Trophoblast cell (in vitro differentiated cells and primary cell): ENCODE data around the gene ZNF79. TPM values are rescaled to one million over a fixed set of nuclear protein-coding genes. Genes with fewer than 3 reads are reported as not detected.

Experiments
- DNase-seq, 2 donors: peaks; one replicate each; pipeline ENCODE4 v3.0.0-alpha.2; 2016
- H2AFZ ChIP-seq: 2 replicates; pipeline ENCODE4 v1.6.1; 2013; ENCODE audit warnings: low read length, moderate library complexity, mild to moderate bottlenecking; ENCODE audit not compliant: insufficient read depth, poor library complexity
- H2AK5ac ChIP-seq: 2 replicates; pipeline ENCODE4 v1.6.1; 2013; ENCODE audit warnings: mild to moderate bottlenecking, low read length
- H2BK120ac ChIP-seq: 2 replicates; pipeline ENCODE4 v1.6.1; 2013; ENCODE audit warnings: low read length, mild to moderate bottlenecking, moderate library complexity; ENCODE audit not compliant: insufficient read depth, poor library complexity
- H2BK12ac ChIP-seq: 2 replicates; pipeline ENCODE4 v1.6.1; 2013; ENCODE audit warnings: mild to moderate bottlenecking, low read length, moderate library complexity
- H2BK5ac ChIP-seq: 2 replicates; pipeline ENCODE4 v1.6.1; 2013; ENCODE audit warnings: low read length, low read depth, moderate library complexity, mild to moderate bottlenecking; ENCODE audit not compliant: poor library complexity
- H3K14ac ChIP-seq: 2 replicates; pipeline ENCODE4 v1.6.1; 2013; ENCODE audit warnings: mild to moderate bottlenecking, low read length
- H3K18ac ChIP-seq: 2 replicates; pipeline ENCODE4 v1.6.1; 2013; ENCODE audit warnings: mild to moderate bottlenecking, low read length
- H3K23ac ChIP-seq: 2 replicates; pipeline ENCODE4 v1.6.1; 2013; ENCODE audit warnings: low read length
- H3K27ac ChIP-seq: 2 replicates; pipeline ENCODE4 v1.5.1; 2013; ENCODE audit warnings: low read depth, mild to moderate bottlenecking, inconsistent platforms, low read length, moderate library complexity
- H3K27me3 ChIP-seq: 2 replicates; pipeline ENCODE4 v1.6.1; 2013; ENCODE audit warnings: inconsistent platforms, mild to moderate bottlenecking, low read length, moderate library complexity; ENCODE audit not compliant: insufficient read depth
- H3K36me3 ChIP-seq, 2 experiments: 1 replicate in 1 of 2; 2 replicates in 1 of 2; pipeline ENCODE4 v1.6.1; 2013; ENCODE audit warnings: low read length in 2 of 2, mild to moderate bottlenecking in 2 of 2, moderate library complexity in 1 of 2; ENCODE audit not compliant: insufficient read depth in 2 of 2, control insufficient read depth in 1 of 2
- H3K4ac ChIP-seq: 2 replicates; pipeline ENCODE4 v1.6.1; 2013; ENCODE audit warnings: low read depth, mild to moderate bottlenecking, low read length, moderate library complexity
- H3K4me1 ChIP-seq, 2 experiments: 1 replicate in 1 of 2; 2 replicates in 1 of 2; pipeline ENCODE4 v1.6.1; 2013; ENCODE audit warnings: low read length in 2 of 2, mild to moderate bottlenecking in 2 of 2, moderate library complexity in 1 of 2; ENCODE audit not compliant: insufficient read depth in 2 of 2, control insufficient read depth in 1 of 2
- H3K4me2 ChIP-seq: 2 replicates; pipeline ENCODE4 v1.6.1; 2013; ENCODE audit warnings: inconsistent platforms, mild to moderate bottlenecking, low read length, moderate library complexity
- H3K4me3 ChIP-seq: 2 replicates; pipeline ENCODE4 v1.5.1; 2013; ENCODE audit warnings: mild to moderate bottlenecking, low read depth, low read length, inconsistent platforms
- H3K79me1 ChIP-seq: one replicate; pipeline ENCODE4 v1.6.1; 2013; ENCODE audit warnings: low read length
- H3K79me2 ChIP-seq: 2 replicates; pipeline ENCODE4 v1.6.1; 2013; ENCODE audit warnings: low read length, mild to moderate bottlenecking; ENCODE audit not compliant: control insufficient read depth, insufficient read depth, poor library complexity
- H3K9ac ChIP-seq: 2 replicates; pipeline ENCODE4 v1.6.1; 2013; ENCODE audit warnings: mild to moderate bottlenecking, low read length
- H3K9me3 ChIP-seq: 2 replicates; pipeline ENCODE4 v1.6.1; 2013; ENCODE audit warnings: low read depth, mild to moderate bottlenecking, control low read depth, inconsistent platforms, low read length; ENCODE audit not compliant: insufficient read depth
- H4K12ac ChIP-seq: 2 replicates; pipeline ENCODE4 v1.6.1; 2013; ENCODE audit warnings: low read depth, mild to moderate bottlenecking, low read length, moderate library complexity
- H4K8ac ChIP-seq: 2 replicates; pipeline ENCODE4 v1.6.1; 2013; ENCODE audit warnings: low read depth, mild to moderate bottlenecking, low read length, moderate library complexity
- H4K91ac ChIP-seq: one replicate; pipeline ENCODE4 v1.6.1; 2013; ENCODE audit warnings: low read depth, mild to moderate bottlenecking, low read length, moderate library complexity
- WGBS: extraction: QIAGEN DNeasy Blood & Tissue Kit; methylation state at CpG from one replicate; pipeline ENCODE4 v1.1.7; 2013; ENCODE audit warnings: missing lambda C conversion rate; ENCODE audit not compliant: insufficient read length, insufficient coverage; ENCODE audit errors: extremely low coverage; 5-methylcytosine and 5-hydroxymethylcytosine counted together
- polyA plus RNA-seq: library from polyadenylated mRNA; stranded (reverse); fragments of 200-250 nt; gene quantifications from 2 replicates; pipeline ENCODE4 v1.2.3, GENCODE V29; 2013

ZNF79 gene
- 4.7 and 5.3 TPM in 2 replicates for polyA plus RNA-seq

GRCh38 chr9:127423934-127424675 lies at the start of gene ZNF79:
ZNF79 (plus strand) TSS chr9:127424382; CDS start chr9:127424788, 406 bp downstream.
- Histone ChIP-seq H3K9me3 (peaks cover 2% of the 10 kb centered on the region), H3K4me3 (peak within 1 kb of the TSS; percentile 97), H3K9ac (peak within 1 kb of the TSS; percentile 97), H3K79me1 (peaks cover 8% of the 10 kb centered on the region), H3K23ac (no peak within 1 kb of the TSS), H2BK120ac (peak within 1 kb of the TSS; percentile 70), H2AFZ (peak within 1 kb of the TSS; percentile 86), H3K27ac (peak within 1 kb of the TSS; percentile 85), H3K27me3 (no peaks in the 10 kb centered on the region), H3K14ac (peak within 1 kb of the TSS; percentile 91), H4K91ac (peak within 1 kb of the TSS; percentile 89), H4K12ac (peak within 1 kb of the TSS; percentile 90), H3K4me2 (peak within 1 kb of the TSS; percentile 76), H3K4ac (peak within 1 kb of the TSS; percentile 85), H2AK5ac (peak within 1 kb of the TSS; percentile 55), H2BK5ac (peak within 1 kb of the TSS; percentile 93), H2BK12ac (no peak within 1 kb of the TSS), H3K4me1 (peaks cover 2 to 12% of the 10 kb centered on the region in 2 experiments), H3K18ac (peak within 1 kb of the TSS; percentile 96), H3K79me2 (peaks cover 7% of the 10 kb centered on the region), H3K36me3 (peaks cover 3 to 8% of the 10 kb centered on the region in 2 experiments), H4K8ac (peak within 1 kb of the TSS; percentile 93)
- no CpG with 5 or more reads among the region's 54 CpGs for WGBS
- DNase-seq: peak; percentile 92 to 94

DNA sequence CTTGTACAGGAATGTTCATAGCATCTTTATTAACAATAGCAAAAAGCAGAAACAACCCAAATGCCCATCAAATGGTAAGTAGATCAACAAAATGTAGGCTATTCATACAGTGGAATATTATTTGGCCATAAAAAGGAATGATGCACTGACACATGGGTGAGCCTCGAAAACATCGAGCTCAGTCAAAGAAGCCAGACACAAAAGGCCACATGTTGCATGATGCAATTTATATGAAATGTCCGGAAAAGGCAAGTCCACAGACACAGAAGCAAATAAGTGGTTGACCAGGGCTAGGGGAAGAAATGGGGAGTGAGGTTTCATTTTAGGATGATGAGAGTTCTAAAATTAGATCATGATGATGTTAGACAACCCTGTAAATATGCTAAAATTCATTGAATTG lies 43.7 kb upstream of the ZNF79 start:
- no peak overlapping the region for H3K23ac ChIP-seq
- H4K12ac ChIP-seq: no peak overlapping the region
- H3K14ac ChIP-seq: no peak overlapping the region
- no peak overlapping the region for H4K91ac ChIP-seq
- H3K4ac ChIP-seq: no peak overlapping the region
- H4K8ac ChIP-seq: no peak overlapping the region
- H3K27ac ChIP-seq: no peak overlapping the region
- no peaks in the 10 kb centered on the region for H3K79me2 ChIP-seq
- H2BK5ac ChIP-seq: no peak overlapping the region
- H3K9me3 ChIP-seq: no peaks in the 10 kb centered on the region
- no CpG with 5 or more reads among the region's 3 CpGs for WGBS
- H3K4me3 ChIP-seq: no peak overlapping the region
- no peak overlapping the region for H2AK5ac ChIP-seq
- H3K4me1 ChIP-seq: peaks cover 10% of the 10 kb centered on the region in 2 experiments
- H3K18ac ChIP-seq: no peak overlapping the region
- DNase-seq: no peak
- no peak overlapping the region for H2BK12ac ChIP-seq
- no peak overlapping the region for H2BK120ac ChIP-seq
- H3K4me2 ChIP-seq: no peak overlapping the region
- no peak overlapping the region for H2AFZ ChIP-seq
- peaks cover 8% of the 10 kb centered on the region for H3K79me1 ChIP-seq
- no peaks in the 10 kb centered on the region for H3K27me3 ChIP-seq
- H3K9ac ChIP-seq: no peak overlapping the region
- no peaks in the 10 kb centered on the region for H3K36me3 ChIP-seq

DNA sequence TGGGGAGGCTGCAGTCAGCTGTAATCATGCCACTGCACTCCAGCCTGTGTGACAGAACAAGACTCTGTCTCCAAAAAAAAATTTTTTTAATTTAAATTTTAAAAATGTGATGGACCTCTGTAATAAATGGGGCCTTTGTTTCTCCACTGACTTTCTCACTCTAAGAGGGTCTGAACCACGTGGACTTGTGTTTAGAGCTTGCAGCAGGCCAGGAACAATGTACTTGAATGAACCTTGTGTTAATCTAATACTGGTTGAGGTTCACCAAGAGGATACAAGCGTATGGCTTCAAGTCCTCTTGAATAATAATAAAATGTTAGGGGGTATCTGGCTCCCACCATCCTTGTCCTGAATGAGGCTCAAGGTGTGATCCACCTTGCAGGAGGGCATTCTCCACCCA lies 41.6 kb upstream of the ZNF79 start:
- Histone ChIP-seq H3K18ac (no peak overlapping the region), H3K23ac (no peak overlapping the region), H3K4me2 (no peak overlapping the region), H2AFZ (no peak overlapping the region), H2AK5ac (no peak overlapping the region), H2BK5ac (no peak overlapping the region), H4K12ac (no peak overlapping the region), H3K27me3 (no peaks in the 10 kb centered on the region), H3K27ac (no peak overlapping the region), H4K8ac (no peak overlapping the region), H3K4me3 (no peak overlapping the region), H3K9ac (no peak overlapping the region), H3K14ac (no peak overlapping the region), H3K79me1 (peaks cover 8% of the 10 kb centered on the region), H3K79me2 (no peaks in the 10 kb centered on the region), H3K4me1 (peaks cover 10% of the 10 kb centered on the region in 2 experiments), H3K9me3 (no peaks in the 10 kb centered on the region), H2BK120ac (no peak overlapping the region), H3K36me3 (no peaks in the 10 kb centered on the region), H4K91ac (no peak overlapping the region), H3K4ac (no peak overlapping the region), H2BK12ac (peak overlapping the region; percentile 63)
- DNase-seq: no peak
- no CpG with 5 or more reads among the region's 2 CpGs for WGBS

DNA sequence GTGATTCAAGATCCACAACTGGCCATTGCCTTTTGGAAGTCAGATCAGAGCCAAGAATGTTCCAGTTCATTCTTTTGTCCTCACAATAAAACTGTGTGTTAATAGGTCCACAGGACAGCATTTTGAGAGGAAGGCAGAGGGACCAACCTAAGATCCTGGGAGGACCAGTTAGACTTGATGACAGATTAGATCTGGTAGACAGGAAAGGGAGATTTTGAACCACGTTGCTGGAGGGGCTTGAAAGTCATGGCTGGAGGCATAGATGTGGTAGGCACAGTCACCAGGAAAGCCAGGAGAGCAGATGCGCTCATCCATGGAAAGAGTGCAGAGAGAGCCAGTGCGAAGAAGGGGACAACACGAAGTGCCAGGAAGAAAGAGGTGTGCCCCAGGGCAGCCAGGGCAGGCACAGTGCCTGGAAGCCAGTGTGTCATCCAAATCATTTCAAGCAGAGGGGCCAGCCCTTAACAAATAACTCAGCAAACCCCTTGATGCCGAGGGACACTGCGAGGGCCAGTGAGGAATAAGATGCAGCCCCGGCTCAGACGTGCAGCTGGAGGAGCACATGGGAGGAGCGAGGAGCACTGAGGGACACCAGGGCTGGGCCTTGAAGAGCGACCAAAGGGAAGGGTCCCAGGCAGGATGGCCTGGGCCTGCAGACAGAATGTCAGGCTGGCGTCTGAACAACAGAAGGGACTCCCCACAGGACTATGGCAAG lies 40.0 kb upstream of the ZNF79 start:
- no peak overlapping the region for H3K23ac ChIP-seq
- H3K27me3 ChIP-seq: no peaks in the 10 kb centered on the region
- peak overlapping the region; percentile 8 for H2AK5ac ChIP-seq
- H4K8ac ChIP-seq: peak overlapping the region; percentile 12
- H4K91ac ChIP-seq: peak overlapping the region; percentile 67
- H2BK120ac ChIP-seq: no peak overlapping the region
- H3K4me1 ChIP-seq: peaks cover 15 to 18% of the 10 kb centered on the region in 2 experiments
- no CpG with 5 or more reads among the region's 11 CpGs for WGBS
- no peak overlapping the region for H3K4me2 ChIP-seq
- H3K4ac ChIP-seq: no peak overlapping the region
- peaks cover 13% of the 10 kb centered on the region for H3K79me1 ChIP-seq
- H3K9me3 ChIP-seq: no peaks in the 10 kb centered on the region
- no peak overlapping the region for H2BK5ac ChIP-seq
- H3K27ac ChIP-seq: no peak overlapping the region
- no peaks in the 10 kb centered on the region for H3K36me3 ChIP-seq
- no peak overlapping the region for H3K9ac ChIP-seq
- no peak overlapping the region for H3K4me3 ChIP-seq
- no peak overlapping the region for H3K14ac ChIP-seq
- peak; percentile 64 to 85 for DNase-seq
- no peaks in the 10 kb centered on the region for H3K79me2 ChIP-seq
- H2BK12ac ChIP-seq: peak overlapping the region; percentile 89
- peak overlapping the region; percentile 10 for H3K18ac ChIP-seq
- H4K12ac ChIP-seq: no peak overlapping the region
- no peak overlapping the region for H2AFZ ChIP-seq
